ENCODE results near the gene OSER1. TPM values are rescaled to one million over a fixed set of nuclear protein-coding genes. Genes with fewer than 3 reads are reported as not detected.
"Not testable (repeated sequence)": the region's sequence is repeated elsewhere in the genome, so short reads cannot be mapped to it uniquely, and the experiment has no call there.

OSER1 gene
- total RNA-seq, 1 donor from 2014 or later = 28.2 TPM

DNA sequence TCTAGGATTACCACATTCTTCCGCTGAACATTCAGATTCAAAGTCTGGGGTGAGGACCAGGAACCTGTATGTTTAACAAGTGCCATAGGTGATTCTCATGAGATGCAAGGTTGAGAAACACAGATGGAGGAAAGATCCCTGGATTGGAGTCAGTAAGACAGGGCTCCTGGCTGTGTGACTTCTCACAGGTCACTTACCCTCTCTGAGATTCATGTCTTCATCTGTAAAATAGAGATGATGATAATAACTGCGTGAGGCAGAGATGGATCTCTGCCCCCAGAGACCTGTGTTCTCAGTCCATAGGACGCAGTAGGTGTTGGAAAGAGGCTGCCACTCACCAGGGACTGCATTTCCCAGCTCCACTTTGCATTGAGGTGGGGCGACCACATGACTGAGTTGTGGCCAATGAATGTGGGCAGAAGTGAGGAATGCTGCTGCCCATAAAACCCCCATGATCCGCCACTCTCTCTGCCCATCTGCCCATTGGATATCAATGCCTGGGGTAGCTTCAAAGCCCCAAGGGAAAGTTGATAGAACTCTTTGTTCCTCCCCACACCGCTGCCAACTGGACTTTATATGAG is 23.0 kb upstream of the OSER1 start:
- DNase-seq (ENCODE audit: low spot score) = no peak
- Mint-ChIP-seq H3K9me3 (ENCODE audit: unreplicated experiment) (no peaks in the 10 kb centered on the region), H3K27me3 (ENCODE audit: unreplicated experiment) (no peaks in the 10 kb centered on the region), H3K4me3 (ENCODE audit: unreplicated experiment) (no peak overlapping the region), H3K4me1 (ENCODE audit: unreplicated experiment) (peaks cover 12% of the 10 kb centered on the region), H3K36me3 (ENCODE audit: low read depth, unreplicated experiment) (no peaks in the 10 kb centered on the region), H3K27ac (ENCODE audit: unreplicated experiment) (no peak overlapping the region)
- no peak for TF ChIP-seq CTCF (IDR thresholded peaks at IDR 0.05; ENCODE audit: unreplicated experiment)

DNA sequence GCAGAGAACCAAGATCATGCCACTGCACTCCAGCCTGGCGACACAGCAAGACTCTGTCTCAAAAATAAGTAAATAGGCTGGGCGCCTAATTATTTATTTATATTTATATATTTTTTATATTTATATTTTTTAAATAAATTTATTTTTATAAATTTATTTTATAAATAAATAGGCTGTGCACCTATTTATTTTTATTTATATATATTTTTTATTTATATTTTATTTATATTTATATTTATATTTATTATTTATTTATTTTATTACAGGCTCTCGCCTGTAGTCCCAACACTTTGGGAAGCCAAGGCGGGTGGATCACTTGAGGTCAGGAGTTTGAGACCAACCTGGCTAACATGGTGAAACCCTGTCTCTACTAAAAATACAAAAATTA is 21.9 kb upstream of the OSER1 start:
- not testable (repeated sequence) for H3K9me3 Mint-ChIP-seq (ENCODE audit: unreplicated experiment); H3K27ac Mint-ChIP-seq (ENCODE audit: unreplicated experiment); H3K27me3 Mint-ChIP-seq (ENCODE audit: unreplicated experiment); H3K36me3 Mint-ChIP-seq (ENCODE audit: low read depth, unreplicated experiment); DNase-seq (ENCODE audit: low spot score); H3K4me3 Mint-ChIP-seq (ENCODE audit: unreplicated experiment)
- H3K4me1 Mint-ChIP-seq (ENCODE audit: unreplicated experiment) = peaks cover 12% of the 10 kb centered on the region

DNA sequence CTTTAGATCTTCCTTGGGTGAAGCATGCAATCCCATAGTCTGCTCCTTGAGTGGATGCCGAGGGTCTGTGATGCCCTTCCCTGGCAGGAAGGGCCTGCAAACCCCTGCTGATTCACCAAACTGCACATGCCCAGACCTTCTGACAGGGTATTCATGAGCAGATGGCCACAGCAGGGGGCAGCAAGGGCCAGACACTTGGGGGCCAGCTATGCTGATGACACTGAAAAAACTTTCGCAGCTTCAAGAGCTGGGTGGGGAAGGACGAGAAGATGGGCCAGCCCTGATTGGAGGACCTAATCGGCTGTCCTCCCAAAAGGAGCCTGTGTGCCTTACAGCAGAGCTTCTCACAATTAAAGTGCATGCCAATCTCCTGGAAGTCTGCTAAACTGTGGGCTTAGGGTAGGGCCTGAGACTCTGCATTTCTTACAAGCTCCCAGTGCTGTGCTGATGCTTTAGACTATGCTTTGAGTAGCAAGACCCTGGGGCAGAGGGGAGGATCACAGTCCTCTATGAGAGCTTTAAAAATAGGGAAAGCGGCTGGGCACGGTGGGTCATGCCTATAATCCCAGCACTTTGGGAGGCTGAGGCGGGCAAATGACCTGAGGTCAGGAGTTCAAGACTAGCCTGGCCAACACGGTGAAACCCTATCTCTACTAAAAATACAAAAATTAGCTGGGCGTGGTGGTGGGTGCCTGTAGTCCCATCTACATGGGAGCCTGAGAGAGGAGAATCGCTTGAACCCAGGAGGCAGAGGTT is 21.3 kb upstream of the OSER1 start:
- H3K4me1 Mint-ChIP-seq (ENCODE audit: unreplicated experiment) = peaks cover 12% of the 10 kb centered on the region
- no peak for TF ChIP-seq CTCF (IDR thresholded peaks at IDR 0.05; ENCODE audit: unreplicated experiment)
- H3K27me3 Mint-ChIP-seq (ENCODE audit: unreplicated experiment) = no peaks in the 10 kb centered on the region
- no peaks in the 10 kb centered on the region for H3K9me3 Mint-ChIP-seq (ENCODE audit: unreplicated experiment)
- no peaks in the 10 kb centered on the region for H3K36me3 Mint-ChIP-seq (ENCODE audit: low read depth, unreplicated experiment)
- no peak overlapping the region for H3K27ac Mint-ChIP-seq (ENCODE audit: unreplicated experiment)
- H3K4me3 Mint-ChIP-seq (ENCODE audit: unreplicated experiment) = no peak overlapping the region
- DNase-seq (ENCODE audit: low spot score) = no peak

DNA sequence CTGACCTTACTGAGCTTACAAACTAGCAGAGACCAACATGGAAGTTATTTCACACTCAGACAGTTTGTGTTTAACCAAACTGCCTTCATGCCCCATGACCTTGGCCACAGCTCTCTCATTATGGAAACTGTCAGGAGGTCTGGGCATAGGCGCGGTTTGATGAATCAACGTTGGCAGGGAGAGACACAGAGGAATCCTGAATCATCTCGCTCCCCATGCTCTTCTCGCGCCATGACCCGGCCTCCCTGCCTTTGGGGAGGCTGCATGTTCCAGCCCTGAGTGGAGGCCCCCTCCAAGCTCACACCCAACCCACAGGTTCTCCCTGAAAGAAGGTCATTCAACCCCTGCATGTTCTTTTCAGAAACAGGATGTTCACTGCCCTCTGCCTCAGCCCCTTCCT is 20.6 kb upstream of the OSER1 start:
- no peak for DNase-seq (ENCODE audit: low spot score)
- Mint-ChIP-seq H3K4me3 (ENCODE audit: unreplicated experiment) (no peak overlapping the region), H3K4me1 (ENCODE audit: unreplicated experiment) (peaks cover 12% of the 10 kb centered on the region), H3K9me3 (ENCODE audit: unreplicated experiment) (no peaks in the 10 kb centered on the region), H3K36me3 (ENCODE audit: low read depth, unreplicated experiment) (no peaks in the 10 kb centered on the region), H3K27me3 (ENCODE audit: unreplicated experiment) (no peaks in the 10 kb centered on the region), H3K27ac (ENCODE audit: unreplicated experiment) (no peak overlapping the region)
- TF ChIP-seq CTCF (IDR thresholded peaks at IDR 0.05; ENCODE audit: unreplicated experiment) = no peak

DNA sequence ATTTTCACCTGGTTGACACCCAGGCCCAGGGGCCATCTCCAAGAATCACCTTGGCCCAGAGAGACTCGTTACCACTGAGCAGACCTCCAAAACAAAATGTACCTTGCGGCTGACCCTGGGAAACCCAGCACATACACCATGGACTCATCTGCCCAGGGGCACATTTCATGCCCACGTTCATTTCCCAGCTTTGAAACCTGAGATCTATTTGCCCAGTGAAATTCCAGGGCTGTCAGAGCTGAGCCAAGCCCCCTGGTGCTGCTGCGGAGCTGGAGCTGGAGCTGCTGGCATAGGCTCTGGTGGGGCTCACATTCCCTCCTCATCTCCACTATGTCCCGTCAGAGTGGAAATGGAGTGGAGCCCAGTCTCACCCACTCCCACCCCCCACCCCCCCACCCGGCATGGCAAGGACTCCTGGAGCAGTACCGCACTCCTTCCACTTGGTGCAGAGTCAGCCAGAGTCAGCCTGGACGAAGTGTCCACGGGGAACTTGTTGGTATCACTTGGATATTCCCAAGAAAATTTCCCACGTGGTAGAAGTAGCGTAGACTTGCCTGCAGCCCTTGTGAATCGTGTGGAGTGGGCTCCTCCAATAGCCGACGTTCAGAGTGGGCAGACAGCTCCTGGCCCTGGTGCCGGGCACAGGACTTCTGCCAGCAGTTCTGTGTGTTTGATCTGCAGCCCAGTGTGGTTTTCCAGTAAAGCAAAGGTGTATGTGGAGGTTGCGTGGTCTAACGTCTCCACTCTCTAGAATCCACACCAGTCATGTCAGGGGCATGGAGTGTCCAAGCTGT is 18.1 kb upstream of the OSER1 start:
- no peak for TF ChIP-seq CTCF (IDR thresholded peaks at IDR 0.05; ENCODE audit: unreplicated experiment)
- DNase-seq (ENCODE audit: low spot score) = no peak
- Mint-ChIP-seq H3K27ac (ENCODE audit: unreplicated experiment) (peak overlapping the region; percentile 30), H3K36me3 (ENCODE audit: low read depth, unreplicated experiment) (no peaks in the 10 kb centered on the region), H3K4me3 (ENCODE audit: unreplicated experiment) (no peak overlapping the region), H3K27me3 (ENCODE audit: unreplicated experiment) (no peaks in the 10 kb centered on the region), H3K4me1 (ENCODE audit: unreplicated experiment) (peaks cover 12% of the 10 kb centered on the region), H3K9me3 (ENCODE audit: unreplicated experiment) (no peaks in the 10 kb centered on the region)
